NCI-H1417 treated with DMSO at 0.1 percent for 48 hours (cell line): ENCODE results near the gene VMO1.

ENCODE experiments used
- DNase-seq: peaks from one replicate; lab custom pipeline; 2025; lab: John Stamatoyannopoulos, UW

VMO1 gene

DNA sequence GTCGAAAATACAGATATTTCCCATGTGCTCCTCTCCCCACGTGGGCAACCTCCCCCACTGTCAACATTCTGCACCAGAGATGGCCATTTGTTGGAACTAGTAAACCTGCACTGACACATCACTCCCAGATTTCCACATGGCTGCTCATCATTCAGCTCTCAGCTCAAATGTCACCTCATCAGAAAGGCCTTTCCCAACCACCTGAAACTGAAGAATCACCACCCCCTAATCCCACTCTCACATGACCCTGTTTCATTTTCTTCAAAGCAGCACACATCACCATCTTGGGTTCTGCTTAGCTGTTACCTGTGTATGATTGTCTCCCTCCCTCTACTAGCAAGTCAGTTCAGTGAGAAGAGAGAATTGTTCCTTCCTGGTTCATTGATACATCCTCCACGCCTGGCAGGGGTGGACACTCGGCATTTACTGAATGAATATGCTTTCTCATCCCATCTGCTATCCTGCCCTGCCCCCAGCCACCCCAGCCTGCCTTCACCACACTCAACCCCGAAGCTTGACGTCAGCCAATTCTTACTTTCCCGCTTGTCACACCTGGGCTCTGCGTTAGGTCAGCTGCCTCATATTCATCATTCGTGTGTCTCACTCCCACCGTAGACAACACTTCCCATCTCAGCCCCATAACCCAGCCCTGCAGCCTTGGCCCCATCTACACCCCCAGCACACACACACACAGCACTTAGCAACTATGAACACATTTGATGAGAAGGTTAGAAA lies 14.5 kb upstream of the VMO1 start:
- DNase-seq, result no peak

DNA sequence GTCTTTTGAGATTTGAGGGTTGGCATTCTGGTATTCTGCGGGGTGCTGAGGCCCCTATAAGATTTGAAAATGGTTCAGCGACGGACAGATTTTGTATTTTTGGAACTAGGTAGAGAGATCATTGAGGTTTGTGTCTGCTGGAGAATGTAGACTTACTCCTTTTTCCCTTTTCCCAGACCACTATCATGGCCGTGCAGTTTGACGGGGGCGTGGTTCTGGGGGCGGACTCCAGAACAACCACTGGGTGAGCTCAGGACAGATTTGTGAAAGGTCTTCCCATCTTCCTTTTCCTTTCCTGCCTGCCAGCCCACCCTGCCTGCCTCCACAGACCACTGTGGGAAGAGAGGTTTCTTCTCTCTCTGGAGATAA lies 10.4 kb upstream of the VMO1 start:
- no peak for DNase-seq

DNA sequence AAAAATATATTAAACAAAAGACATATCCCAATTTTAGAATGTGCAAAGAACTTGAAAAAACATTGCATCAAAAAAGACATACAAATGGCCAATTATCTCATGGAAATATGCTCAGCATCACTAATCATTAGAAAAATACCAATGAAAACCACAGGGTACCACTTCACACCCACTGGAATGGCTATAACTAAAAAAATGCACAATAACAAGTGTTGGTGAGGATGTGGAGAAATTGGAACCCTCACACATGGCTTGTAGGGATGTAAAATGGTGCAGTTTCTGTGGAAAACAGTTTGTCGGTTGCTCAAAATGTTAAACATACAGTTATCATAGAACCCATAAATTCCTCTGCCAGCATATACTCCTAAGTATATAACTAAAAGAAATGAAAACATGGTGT lies 9.0 kb upstream of the VMO1 start:
- DNase-seq, result no peak

DNA sequence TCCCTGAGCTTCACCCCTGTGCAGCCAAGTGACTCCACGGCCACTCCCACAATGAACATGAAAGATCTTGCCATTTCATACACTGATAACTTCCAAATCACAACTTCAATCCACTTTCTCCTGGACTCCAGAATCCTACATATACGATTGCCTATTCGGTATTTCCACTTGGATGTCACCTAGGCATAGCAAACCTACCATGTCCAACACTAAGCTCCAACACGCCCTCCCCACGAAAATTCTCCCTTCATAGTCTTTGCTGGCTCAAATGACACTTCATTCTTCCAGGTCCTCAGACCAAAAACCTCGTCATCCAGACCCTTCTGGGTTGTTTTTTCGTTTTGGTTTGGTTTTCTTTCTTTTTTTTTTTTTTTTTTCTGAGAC lies 4.5 kb upstream of the VMO1 start:
- DNase-seq, result no peak

DNA sequence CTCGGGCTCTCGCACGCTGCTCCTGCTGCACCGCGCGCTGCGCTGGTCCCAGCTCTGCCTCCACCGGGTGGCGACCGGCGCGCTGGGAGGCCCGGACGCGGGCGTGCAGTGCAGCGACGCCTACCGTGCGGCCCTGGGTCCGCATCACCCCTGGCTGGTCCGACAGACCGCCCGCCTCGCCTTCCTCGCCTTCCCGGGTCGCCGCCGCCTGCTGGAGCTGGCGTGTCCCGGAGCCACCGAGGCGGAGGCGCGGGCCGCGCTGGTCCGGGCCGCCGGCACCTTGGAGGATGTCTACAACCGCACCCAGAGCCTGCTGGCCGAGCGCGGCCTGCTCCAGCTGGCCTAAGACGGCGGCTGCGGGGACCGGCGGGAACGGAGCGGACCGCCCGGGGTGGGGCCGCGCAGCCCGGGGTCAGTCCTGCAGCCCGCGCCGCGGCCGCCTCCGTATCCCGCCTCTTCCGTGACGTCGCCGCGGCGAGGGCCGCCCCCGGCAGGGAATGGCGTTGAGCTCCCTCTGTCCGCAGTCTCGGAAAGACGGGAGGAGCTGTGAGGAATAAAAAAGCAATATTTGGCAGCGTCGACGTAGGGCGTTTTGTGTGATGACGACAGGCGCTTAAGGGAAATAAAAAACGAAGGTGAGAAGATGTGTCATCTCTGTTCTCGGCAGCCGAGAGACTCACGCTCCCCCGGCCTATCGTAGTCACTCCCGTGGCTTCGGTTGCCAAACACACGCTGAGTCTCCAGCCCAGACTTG lies 4.0 kb upstream of the VMO1 start:
- DNase-seq, result no peak

DNA sequence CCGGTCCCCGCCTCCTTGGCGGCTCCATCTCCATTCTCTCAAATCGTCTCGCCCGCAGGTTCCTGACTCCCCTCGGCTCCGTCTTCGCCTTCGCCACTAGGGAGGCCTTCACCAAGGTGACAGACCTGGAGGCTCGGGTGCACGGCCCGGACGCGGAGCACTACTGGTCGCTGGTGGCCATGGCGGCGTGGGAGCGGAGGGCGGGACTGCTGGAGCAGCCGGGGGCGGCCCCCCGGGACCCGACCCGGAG lies 3.5 kb upstream of the VMO1 start:
- no peak for DNase-seq

DNA sequence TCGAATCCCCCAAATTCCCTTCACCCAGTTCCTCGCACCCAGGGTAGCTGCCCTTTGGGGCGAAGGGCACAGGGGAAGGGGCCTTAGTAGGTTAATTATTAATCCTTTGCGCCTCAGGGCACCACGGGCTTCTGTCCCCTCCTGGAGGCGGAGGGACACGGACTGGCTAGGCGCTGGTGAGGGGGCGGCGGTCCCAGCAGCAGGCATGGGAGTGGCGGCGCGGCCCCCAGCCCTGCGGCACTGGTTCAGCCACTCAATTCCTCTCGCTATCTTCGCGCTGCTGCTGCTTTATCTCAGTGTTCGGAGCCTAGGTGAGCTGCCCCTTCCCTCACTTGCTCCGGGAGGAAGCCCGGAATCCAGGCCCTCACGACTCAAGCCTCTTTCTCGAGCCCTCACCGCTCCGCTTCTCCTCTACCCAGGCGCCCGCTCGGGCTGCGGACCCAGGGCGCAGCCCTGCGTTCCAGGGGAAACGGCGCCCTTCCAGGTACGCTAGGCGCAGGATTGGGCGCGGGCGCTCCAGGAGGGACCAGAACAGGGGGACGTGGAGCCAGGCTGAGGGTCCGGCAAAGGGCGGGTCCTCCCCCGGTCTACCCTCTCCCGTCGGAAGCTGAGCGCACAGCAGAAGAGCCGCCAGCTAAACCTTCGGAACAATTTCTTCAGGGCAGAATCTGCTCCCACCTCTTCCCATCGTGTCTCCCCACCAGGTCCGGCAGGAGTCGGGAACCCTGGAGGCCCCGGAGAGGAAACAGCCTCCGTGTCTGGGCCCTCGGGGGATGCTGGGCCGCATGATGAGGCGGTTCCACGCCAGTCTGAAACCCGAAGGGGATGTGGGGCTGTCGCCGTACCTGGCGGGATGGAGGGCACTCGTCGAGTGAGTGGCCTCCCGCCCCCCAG lies 2.9 kb upstream of the VMO1 start, which contains the start of gene GLTPD2:
Gene GLTPD2, plus strand, starts transcription at position 158 of the 894 bp plus-strand sequence. Its CDS starts 48 bp downstream, at position 206.
- no peak for DNase-seq

DNA sequence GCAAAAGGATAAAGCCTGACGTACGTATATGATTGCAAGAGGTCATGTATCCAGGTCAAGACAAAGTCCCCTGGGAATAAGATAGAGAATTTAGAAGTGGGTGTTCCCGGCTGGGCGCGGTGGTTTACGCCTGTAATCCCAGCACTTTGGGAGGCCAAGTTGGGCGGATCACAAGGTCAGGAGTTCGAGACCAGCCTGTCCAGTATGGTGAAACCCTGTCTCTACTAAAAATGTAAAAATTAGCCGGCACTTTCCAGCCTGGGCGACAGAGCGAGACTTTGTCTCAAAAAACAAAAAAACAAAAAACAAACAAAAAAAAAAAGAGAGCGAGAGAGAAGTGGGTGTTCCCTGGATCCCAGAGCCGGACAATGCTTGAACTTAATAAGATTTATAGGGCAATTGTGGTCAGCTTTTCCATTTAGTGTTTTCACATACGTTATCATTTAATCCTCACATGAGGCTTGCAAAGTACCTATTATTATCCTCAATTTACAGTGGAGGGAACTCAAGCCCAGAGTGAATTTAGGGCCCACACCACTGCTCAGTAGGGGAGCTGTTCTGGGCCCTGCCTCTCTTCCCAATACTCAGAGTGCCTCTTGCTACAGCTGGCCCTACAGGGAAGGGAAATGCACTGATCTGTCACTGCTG lies 2.1 kb upstream of the VMO1 start:
- DNase-seq, result no peak

DNA sequence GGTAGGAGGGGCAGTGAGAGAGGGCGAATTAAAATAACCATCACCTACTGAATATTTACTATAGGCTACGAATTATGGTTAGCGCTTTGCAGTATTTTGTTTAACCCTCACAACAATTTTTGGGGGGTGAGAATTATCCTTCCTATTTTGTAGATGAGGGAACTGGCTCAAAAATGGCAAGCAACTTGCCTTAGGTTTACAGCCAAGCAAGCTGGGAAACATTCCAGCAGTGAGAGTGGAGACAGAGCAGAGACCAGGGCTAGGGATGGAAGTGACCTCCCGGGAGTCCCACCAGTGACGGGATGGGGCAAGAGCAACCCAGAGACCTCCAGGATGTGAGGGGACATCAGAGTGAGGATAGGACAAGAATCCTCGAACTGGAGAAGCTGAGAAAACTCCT lies 352 bp upstream of the VMO1 start:
- DNase-seq, result no peak

DNA sequence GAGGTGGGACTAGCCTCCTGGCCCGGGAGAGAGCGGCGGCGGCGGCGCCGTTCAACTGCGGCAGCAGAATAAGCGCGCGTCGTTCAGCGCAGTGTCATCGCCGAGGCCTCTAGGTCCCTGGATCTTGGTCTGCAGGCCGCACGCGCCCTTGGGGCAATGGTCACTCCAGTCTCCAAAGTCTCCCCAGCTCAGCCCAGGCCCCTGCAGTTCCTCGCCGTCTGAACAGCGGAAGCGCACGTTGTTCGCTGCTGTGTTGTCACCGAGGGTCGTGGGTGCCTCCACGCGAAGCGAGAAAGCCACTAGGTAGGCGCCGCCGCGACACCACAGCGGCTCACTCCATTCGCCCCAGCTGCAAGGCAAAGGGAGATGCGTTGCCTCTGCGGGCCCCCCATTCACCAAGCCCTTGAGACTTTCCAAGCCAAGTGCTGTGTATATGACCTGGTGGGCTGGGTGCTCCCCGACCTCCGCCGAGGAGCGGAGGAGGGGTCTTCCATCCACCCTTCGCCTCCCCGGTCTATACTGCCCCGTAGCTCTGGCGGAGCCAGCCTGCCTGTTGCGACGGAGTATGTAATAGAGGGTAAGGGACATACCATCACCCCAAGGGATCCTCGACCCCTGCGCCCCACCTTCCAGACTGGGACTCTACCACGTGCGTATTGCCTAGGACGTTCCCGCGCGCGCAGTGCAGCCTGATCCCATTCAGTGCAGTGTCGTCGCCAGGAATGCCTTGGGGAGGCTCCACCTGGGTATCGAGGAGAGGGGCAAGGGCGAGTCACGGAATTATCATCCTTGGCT lies 656 bp downstream of the VMO1 start:
- no peak for DNase-seq

DNA sequence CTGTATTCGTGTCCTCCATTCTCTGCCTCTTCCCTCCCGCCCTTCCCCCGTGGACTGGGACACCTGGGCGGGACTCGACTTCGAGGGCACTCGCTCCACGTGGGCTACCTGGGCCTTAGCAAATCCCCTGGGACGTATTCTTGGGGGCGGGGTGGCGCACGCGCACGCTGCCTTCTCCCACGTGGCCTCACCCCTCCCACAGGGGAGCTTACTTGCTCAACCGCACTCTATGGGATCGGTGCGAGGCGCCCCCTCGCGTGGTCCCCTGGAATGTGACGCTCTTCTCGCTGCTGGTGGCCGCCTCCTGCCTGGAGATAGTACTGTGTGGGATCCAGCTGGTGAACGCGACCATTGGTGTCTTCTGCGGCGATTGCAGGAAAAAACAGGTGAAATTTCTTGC lies 3.5 kb downstream of the VMO1 start:
- DNase-seq, result no peak

DNA sequence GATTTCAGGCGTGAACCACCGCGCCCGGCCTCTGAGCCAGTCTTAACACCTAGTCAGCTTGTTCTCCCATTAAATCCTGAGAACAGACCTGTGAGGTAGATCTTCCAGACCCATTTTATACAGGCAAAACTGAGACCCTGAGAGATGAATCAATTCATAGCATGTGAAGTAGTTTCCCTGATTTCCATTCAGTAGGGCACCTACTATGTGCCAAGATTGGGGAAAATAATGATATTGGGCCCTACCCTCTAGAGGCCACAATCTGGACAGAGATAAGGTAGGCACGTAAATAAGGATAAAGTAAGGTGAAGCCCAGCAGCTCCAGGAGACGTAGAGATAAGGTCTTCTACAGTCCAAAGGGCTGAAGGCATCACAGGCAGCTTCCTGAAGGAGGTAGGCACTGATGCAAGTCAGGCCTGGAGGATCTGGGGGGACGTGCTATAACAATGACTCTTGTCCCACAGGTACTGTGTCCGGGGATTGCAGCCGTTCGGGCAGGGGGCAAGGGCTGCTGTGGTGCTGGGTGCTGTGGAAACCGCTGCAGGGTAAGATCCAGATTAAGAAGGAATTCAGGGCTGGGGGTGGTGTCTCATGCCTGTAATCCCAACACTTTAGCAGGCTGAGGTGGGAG lies 5.7 kb downstream of the VMO1 start:
- no peak for DNase-seq

DNA sequence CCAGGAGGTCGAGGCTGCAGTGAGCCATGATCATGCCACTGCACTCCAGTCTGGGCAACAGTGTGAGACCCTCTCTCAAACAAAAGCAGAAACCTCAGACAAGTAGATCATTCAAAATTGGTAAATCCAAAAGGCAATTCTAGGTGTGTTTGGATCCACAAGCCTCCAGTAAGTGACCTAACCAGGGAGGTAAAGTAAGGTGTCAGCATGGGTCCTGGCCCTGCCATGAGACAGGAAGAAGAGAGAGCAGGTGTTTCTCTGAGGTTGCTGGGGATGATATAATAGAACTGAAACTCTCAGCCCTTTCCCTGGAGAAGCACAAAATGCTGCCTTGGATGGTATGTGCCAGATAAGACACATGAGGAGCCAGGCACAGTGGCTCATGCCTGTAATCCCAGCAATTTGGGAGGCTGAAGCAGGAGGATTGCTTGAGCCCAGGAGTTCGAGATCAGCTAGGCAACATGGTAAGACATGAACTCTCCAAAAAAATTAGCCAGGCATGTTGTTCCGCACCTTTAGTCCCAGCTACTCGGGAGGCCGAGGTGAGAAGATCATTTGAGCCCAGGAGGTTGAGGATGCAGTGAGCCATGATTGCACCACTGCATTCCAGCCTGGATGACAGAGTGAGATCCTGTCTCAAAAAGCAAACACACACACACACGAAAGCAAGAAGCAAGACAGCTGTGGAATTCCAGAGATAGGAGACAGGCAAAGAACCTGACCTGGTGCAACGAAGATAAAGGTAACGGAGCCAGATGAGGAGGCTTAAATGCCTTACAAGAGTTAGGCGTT lies 8.0 kb downstream of the VMO1 start:
- DNase-seq, result no peak

DNA sequence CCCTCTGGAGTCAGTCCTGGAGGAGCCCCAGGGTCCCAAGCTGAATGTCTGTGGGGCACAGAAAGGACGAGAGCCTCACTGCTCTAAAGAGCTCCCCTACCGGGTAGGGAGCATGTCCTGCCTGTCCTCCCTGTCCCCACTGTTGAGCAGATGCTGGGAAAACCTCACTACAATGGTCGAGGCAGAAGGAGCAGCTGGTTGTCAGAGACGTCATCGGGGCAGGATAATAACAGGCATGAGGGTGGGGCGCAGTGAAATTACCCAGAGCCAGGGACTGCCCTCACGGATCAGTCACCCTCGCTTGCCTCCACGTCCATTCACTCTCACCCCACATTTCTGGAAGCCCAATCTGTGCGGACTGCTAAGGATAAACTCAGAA lies 13.9 kb downstream of the VMO1 start:
- no peak for DNase-seq

DNA sequence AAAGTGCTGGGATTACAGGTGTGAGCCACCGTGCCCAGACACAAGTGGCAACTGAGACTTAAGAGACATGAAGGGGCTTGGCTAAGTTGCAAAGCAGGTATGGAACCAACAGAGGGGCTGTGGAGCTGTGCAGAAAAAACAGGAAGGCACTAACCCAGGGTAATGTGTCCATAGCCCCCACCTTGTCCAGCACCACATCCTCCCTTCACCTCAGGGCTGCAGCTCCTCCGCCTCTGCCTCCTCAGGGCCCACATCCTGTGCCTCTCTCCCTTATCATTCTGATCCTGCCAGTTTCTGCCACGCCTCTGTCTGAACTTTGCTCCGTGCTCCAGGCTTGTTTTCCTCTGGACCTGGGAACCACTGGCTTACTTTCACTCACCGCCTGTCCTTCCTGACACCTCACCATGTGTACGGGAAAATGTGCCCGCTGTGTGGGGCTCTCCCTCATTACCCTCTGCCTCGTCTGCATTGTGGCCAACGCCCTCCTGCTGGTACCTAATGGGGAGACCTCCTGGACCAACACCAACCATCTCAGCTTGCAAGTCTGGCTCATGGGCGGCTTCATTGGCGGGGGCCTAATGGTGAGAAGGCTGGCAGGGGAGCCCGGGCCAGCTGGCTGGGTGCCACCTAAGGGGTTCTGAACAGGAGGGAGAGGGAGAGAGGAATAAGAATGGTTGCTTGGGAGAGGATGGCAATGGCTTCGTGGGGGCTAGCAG lies 14.5 kb downstream of the VMO1 start, which contains the start of gene TM4SF5:
Gene TM4SF5, plus strand, starts transcription at position 368 of the 716 bp plus-strand sequence. Its CDS starts 37 bp downstream, at position 405.
- no peak for DNase-seq

DNA sequence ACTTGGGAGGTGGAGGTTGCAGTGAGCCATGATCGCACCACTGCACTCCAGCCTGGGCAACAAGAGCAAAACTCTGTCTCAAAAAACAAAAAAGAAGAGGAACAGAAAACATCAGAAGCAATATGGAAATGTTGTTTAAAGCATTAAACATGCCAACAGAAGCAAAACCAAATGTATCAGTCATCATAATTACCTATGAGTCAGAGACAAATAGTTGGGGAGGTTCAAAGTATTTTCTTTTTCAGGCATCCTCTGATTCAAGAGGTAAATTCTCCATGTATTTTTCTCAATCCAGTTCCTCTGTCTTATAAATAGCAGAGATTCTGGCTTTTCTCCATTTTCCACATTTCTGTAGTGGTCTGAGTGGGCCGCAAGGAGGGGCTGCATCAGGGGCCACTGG lies 16.5 kb downstream of the VMO1 start:
- DNase-seq, result no peak

DNA sequence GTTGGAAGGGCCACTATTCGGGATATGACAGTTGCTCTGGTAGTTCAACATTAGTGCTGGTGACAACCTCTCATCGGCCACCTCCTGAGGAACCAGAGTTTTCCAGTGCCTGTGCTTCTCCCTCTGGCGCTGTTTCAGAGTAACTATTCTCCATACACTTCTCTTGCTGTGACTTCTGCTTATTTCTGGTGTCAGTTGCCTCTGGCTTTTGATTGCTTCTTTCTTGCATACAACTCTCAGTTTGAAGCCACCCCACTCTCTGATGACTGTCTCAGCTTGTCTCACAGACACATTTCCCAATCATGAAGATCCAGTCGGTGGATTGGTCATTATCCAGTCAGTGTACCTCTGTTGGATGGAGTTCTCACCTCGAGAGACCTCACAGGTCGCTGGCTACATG lies 17.9 kb downstream of the VMO1 start:
- DNase-seq, result no peak

DNA sequence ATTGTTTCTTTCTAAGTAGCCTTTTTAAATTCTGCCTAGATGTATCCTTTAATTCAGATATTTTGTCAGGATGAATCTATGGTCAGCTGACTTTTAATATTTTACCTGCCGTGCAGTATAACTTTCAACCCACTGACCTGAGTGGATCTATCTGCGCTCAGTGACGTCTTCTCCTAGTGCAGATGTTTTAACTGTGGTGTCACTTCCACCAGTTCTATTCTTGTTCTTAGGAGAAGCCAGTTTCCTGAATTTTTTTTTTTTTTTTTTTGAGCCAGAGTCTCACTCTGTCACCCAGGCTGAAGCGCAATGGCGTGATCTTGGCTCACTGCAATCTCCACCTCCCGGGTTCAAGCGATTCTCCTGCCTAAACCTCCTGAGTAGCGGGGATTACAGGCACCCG lies 19.4 kb downstream of the VMO1 start:
- DNase-seq, result no peak

DNA sequence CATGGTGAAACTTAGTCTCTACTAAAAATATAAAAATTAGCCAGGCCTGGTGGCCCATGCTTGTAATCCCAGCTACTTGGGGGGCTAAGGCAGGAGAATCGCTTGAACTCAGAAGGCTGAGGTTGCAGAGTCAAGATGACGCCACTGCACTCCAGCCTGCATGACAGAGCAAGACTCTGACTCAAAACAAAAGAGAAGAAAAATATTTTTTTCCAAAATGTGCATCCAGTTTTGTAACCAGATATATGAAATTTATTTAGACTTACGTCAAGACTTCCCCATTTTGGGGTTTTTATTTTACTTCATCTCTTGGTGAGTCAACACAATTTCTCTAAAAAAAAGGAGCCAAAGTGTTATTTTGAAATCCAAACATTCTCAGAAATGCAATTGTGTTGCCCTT lies 20.0 kb downstream of the VMO1 start:
- no peak for DNase-seq

DNA sequence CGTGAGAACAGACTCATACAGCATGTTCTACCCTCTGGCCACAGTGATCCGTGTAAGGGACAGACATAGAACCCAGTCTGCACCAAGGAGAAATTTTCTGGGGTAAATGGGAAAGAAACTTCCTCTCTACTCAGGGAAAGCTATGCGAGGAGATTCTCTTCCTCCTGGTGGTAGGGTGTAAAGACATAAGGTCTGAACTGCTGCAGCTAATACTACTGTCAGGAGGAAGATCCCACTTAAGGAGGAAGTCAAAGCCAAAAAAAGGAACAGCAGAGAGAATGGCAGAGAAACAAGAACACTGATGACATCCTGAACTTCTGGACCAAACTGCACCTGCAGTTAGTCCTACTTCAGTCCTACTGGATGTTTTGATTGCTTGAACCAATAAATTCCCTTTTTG lies 21.6 kb downstream of the VMO1 start:
- DNase-seq, result no peak
